Measurements from ENCODE around the gene RBPJL. TPM values are rescaled to one million over a fixed set of nuclear protein-coding genes. Genes with fewer than 3 reads are reported as not detected.
A peak's percentile ranks its signal among the peaks of the same experiment; 100 is the strongest.

RBPJL gene
- total and polyA plus RNA-seq, 2 of the 13 experiments (the other 11 are each of a cell fraction or from before 2014, with no cell fraction given) = not detected

- no peak for TF ChIP-seq YY1 (IDR thresholded peaks at IDR 0.05; ENCODE audit: insufficient read depth, insufficient replicate concordance, low read depth, low read length)
- no peak for TF ChIP-seq ELF4 (CRISPR knock-in tag; IDR thresholded peaks at IDR 0.05; ENCODE audit: borderline replicate concordance)
- 0 out of 2 replicates have a peak, but pooled peaks have one; percentile 44 for TF ChIP-seq ZMYM2 (CRISPR knock-in tag; IDR thresholded peaks at IDR 0.05)
- no peak; the same call in 1 of the 2 replicates for TF ChIP-seq KLF6 (CRISPR knock-in tag; IDR thresholded peaks at IDR 0.05)
- peak; percentile 49; the same call in 1 of the 2 replicates for TF ChIP-seq ZNF143 (CRISPR knock-in tag; IDR thresholded peaks at IDR 0.05)
- no peak for TF ChIP-seq CBX1 (IDR thresholded peaks at IDR 0.05; ENCODE audit: low read depth)
- TF ChIP-seq ZNF337 (CRISPR knock-in tag; IDR thresholded peaks at IDR 0.05; ENCODE audit: borderline replicate concordance, low read depth) = 0 out of 2 replicates have a peak, but pooled peaks have one; percentile 53
- no peak for TF ChIP-seq ZNF138 (CRISPR knock-in tag; IDR thresholded peaks at IDR 0.05; ENCODE audit: low read depth)
- TF ChIP-seq SPEN (CRISPR knock-in tag; IDR thresholded peaks at IDR 0.05; ENCODE audit: low read depth) = peak; percentile 64; the same call in 1 of the 2 replicates
- no peak for TF ChIP-seq NPAS2 (CRISPR knock-in tag; IDR thresholded peaks at IDR 0.05; ENCODE audit: borderline replicate concordance)
- no peak for TF ChIP-seq MAF1 (CRISPR knock-in tag; IDR thresholded peaks at IDR 0.05; ENCODE audit: borderline replicate concordance)
- TF ChIP-seq ZNF782 (CRISPR knock-in tag; IDR thresholded peaks at IDR 0.05; ENCODE audit: borderline replicate concordance) = no peak
- no peak for TF ChIP-seq ZZZ3 (CRISPR knock-in tag; IDR thresholded peaks at IDR 0.05; ENCODE audit: borderline replicate concordance)
- peak; percentile 61 for TF ChIP-seq MED8 (CRISPR knock-in tag; IDR thresholded peaks at IDR 0.05; ENCODE audit: insufficient replicate concordance)
- no peak for TF ChIP-seq MAFF (IDR thresholded peaks at IDR 0.05; ENCODE audit: low read depth, low read length)
- TF ChIP-seq TCF7L2 (IDR thresholded peaks at IDR 0.05; ENCODE audit: low read depth, low read length) = no peak
- TF ChIP-seq REST (IDR thresholded peaks at IDR 0.05; ENCODE audit: borderline replicate concordance in 1 of 2, low read depth in 1 of 2, low read length in 2 of 2) = no peak
- no peak for TF ChIP-seq SRSF1 (optimal IDR thresholded peaks at IDR 0.05; ENCODE audit: low read depth, low read length)
- TF ChIP-seq HHEX (CRISPR knock-in tag; IDR thresholded peaks at IDR 0.05) = no peak
- TF ChIP-seq ZFP82 (CRISPR knock-in tag; IDR thresholded peaks at IDR 0.05; ENCODE audit: borderline replicate concordance) = peak; percentile 49; the same call in 1 of the 2 replicates
- TF ChIP-seq BCLAF1 (IDR thresholded peaks at IDR 0.05) = no peak
- no peak for TF ChIP-seq CENPX (CRISPR knock-in tag; IDR thresholded peaks at IDR 0.05)
- TF ChIP-seq BHLHE40 (IDR thresholded peaks at IDR 0.05; ENCODE audit: low read length) = peak; percentile 64
- no peak for TF ChIP-seq NBN (conservative IDR thresholded peaks at IDR 0.05)
These were observed 35.6 kb downstream of the RBPJL start (continued) for GRCh38 chr20:45341939-45342854.

Data from HepG2 (cell line).